ENCODE data around the gene GPRIN1.

GPRIN1 gene

GRCh38 chr5:176642675-176643490, 32.9 kb upstream of the GPRIN1 start:
- Histone ChIP-seq H3K36me3 (ENCODE audit: control insufficient read depth in 4 of 4, insufficient read depth in 4 of 4, low read length in 3 of 4) (no peaks in the 10 kb centered on the region), H3K27ac (ENCODE audit: insufficient read depth in 1 of 2, low read depth in 1 of 2, low read length in 2 of 2, poor library complexity in 1 of 2, severe bottlenecking in 2 of 2) (no peak overlapping the region), H3K4me3 (ENCODE audit: control insufficient read depth in 1 of 7, extremely low read depth in 1 of 7, insufficient read depth in 4 of 7, low read depth in 2 of 7, low read length in 6 of 7) (no peak overlapping the region), H3K4me1 (ENCODE audit: control extremely low read depth in 1 of 4, control insufficient read depth in 4 of 4, insufficient read depth in 4 of 4, low read length in 3 of 4) (peaks cover 0 to 12% (median 9%) of the 10 kb centered on the region in 4 experiments), H3K27me3 (replicated peaks in 2 of 5; ENCODE audit: control insufficient read depth in 4 of 5, insufficient read depth in 5 of 5, low read length in 4 of 5) (peaks cover 0 to 3% (median 0%) of the 10 kb centered on the region in 5 experiments), H3K9me3 (ENCODE audit: control extremely low read depth in 1 of 5, control insufficient read depth in 4 of 5, insufficient read depth in 2 of 5, low read depth in 1 of 5, low read length in 4 of 5) (no peaks in the 10 kb centered on the region)
- DNase-seq = no peak
- ChIA-PET POLR2A (no interaction called here), CTCF (interaction anchor here (1.3 kb wide), 1 partner anchor 15 kb away, joined by 5 read pairs; no protein-coding TSS in a partner anchor)
- 87% methylated on average over 10 of the region's 15 CpGs for WGBS (ENCODE audit: insufficient coverage)

GRCh38 chr5:176640616-176641015, 30.7 kb upstream of the GPRIN1 start:
- POLR2A ChIA-PET = interaction anchor here (0.7 kb wide), 1 partner anchor 1572 kb away, joined by 3 read pairs; no protein-coding TSS in a partner anchor

GRCh38 chr5:176639981-176640380, 30.0 kb upstream of the GPRIN1 start:
- POLR2A ChIA-PET = no interaction called here

More at GRCh38 chr5:176640616-176641015, 30.7 kb upstream of the GPRIN1 start:
- peaks cover 0 to 7% (median 4%) of the 10 kb centered on the region in 5 experiments for H3K27me3 ChIP-seq (replicated peaks in 2 of 5; ENCODE audit: control insufficient read depth in 4 of 5, insufficient read depth in 5 of 5, low read length in 4 of 5)
- H3K9me3 ChIP-seq (ENCODE audit: control extremely low read depth in 1 of 5, control insufficient read depth in 4 of 5, insufficient read depth in 2 of 5, low read depth in 1 of 5, low read length in 4 of 5) = peaks cover 0 to under 1% (median 0%) of the 10 kb centered on the region in 5 experiments
- no peak overlapping the region for H3K4me3 ChIP-seq (ENCODE audit: control insufficient read depth in 1 of 7, extremely low read depth in 1 of 7, insufficient read depth in 4 of 7, low read depth in 2 of 7, low read length in 6 of 7)
- no peak for DNase-seq
- no peaks in the 10 kb centered on the region for H3K36me3 ChIP-seq (ENCODE audit: control insufficient read depth in 4 of 4, insufficient read depth in 4 of 4, low read length in 3 of 4)
- H3K4me1 ChIP-seq (ENCODE audit: control extremely low read depth in 1 of 4, control insufficient read depth in 4 of 4, insufficient read depth in 4 of 4, low read length in 3 of 4) = no peaks in the 10 kb centered on the region
- no peak overlapping the region for H3K27ac ChIP-seq (ENCODE audit: insufficient read depth in 1 of 2, low read depth in 1 of 2, low read length in 2 of 2, poor library complexity in 1 of 2, severe bottlenecking in 2 of 2)
- WGBS (ENCODE audit: insufficient coverage) = 100% methylated on average over 3 of the region's 4 CpGs
- CTCF ChIA-PET = interaction anchor here (0.9 to 1.8 kb wide), 3 partner anchors 10 to 17 kb away, joined by 3 to 8 read pairs (median 4); partner anchors contain the start of genes EIF4E1B and SNCB

GRCh38 chr5:176639208-176639607, 29.3 kb upstream of the GPRIN1 start:
- Histone ChIP-seq H3K27me3 (replicated peaks in 2 of 5; ENCODE audit: control insufficient read depth in 4 of 5, insufficient read depth in 5 of 5, low read length in 4 of 5) (peaks cover 0 to 16% (median 10%) of the 10 kb centered on the region in 5 experiments), H3K27ac (ENCODE audit: insufficient read depth in 1 of 2, low read depth in 1 of 2, low read length in 2 of 2, poor library complexity in 1 of 2, severe bottlenecking in 2 of 2) (no peak overlapping the region), H3K4me1 (ENCODE audit: control extremely low read depth in 1 of 4, control insufficient read depth in 4 of 4, insufficient read depth in 4 of 4, low read length in 3 of 4) (no peaks in the 10 kb centered on the region), H3K4me3 (ENCODE audit: control insufficient read depth in 1 of 7, extremely low read depth in 1 of 7, insufficient read depth in 4 of 7, low read depth in 2 of 7, low read length in 6 of 7) (no peak overlapping the region), H3K9me3 (ENCODE audit: control extremely low read depth in 1 of 5, control insufficient read depth in 4 of 5, insufficient read depth in 2 of 5, low read depth in 1 of 5, low read length in 4 of 5) (peaks cover 0 to 4% (median 0%) of the 10 kb centered on the region in 5 experiments), H3K36me3 (ENCODE audit: control insufficient read depth in 4 of 4, insufficient read depth in 4 of 4, low read length in 3 of 4) (no peaks in the 10 kb centered on the region)
- WGBS (ENCODE audit: insufficient coverage) = 68% methylated on average over 2 of the region's 4 CpGs
- ChIA-PET POLR2A (no interaction called here), CTCF (interaction anchor here (0.9 to 1.7 kb wide), 3 partner anchors 8 to 22 kb away, joined by 3 to 4 read pairs (median 3); partner anchors contain the start of gene EIF4E1B)
- DNase-seq = no peak

More at GRCh38 chr5:176639981-176640380, 30.0 kb upstream of the GPRIN1 start:
- H3K36me3 ChIP-seq (ENCODE audit: control insufficient read depth in 4 of 4, insufficient read depth in 4 of 4, low read length in 3 of 4) = no peaks in the 10 kb centered on the region
- DNase-seq = no peak
- 96% methylated on average over 3 of the region's 4 CpGs for WGBS (ENCODE audit: insufficient coverage)
- H3K4me1 ChIP-seq (ENCODE audit: control extremely low read depth in 1 of 4, control insufficient read depth in 4 of 4, insufficient read depth in 4 of 4, low read length in 3 of 4) = no peaks in the 10 kb centered on the region
- CTCF ChIA-PET = interaction anchor here (0.9 to 1.8 kb wide), 3 partner anchors 9 to 22 kb away, joined by 3 to 8 read pairs (median 4); partner anchors contain the start of gene EIF4E1B
- H3K27ac ChIP-seq (ENCODE audit: insufficient read depth in 1 of 2, low read depth in 1 of 2, low read length in 2 of 2, poor library complexity in 1 of 2, severe bottlenecking in 2 of 2) = no peak overlapping the region
- H3K27me3 ChIP-seq (replicated peaks in 2 of 5; ENCODE audit: control insufficient read depth in 4 of 5, insufficient read depth in 5 of 5, low read length in 4 of 5) = peaks cover 0 to 12% (median 10%) of the 10 kb centered on the region in 5 experiments
- no peak overlapping the region for H3K4me3 ChIP-seq (ENCODE audit: control insufficient read depth in 1 of 7, extremely low read depth in 1 of 7, insufficient read depth in 4 of 7, low read depth in 2 of 7, low read length in 6 of 7)
- H3K9me3 ChIP-seq (ENCODE audit: control extremely low read depth in 1 of 5, control insufficient read depth in 4 of 5, insufficient read depth in 2 of 5, low read depth in 1 of 5, low read length in 4 of 5) = peaks cover 0 to 4% (median 0%) of the 10 kb centered on the region in 5 experiments

GRCh38 chr5:176638437-176638836, 28.5 kb upstream of the GPRIN1 start:
- WGBS (ENCODE audit: insufficient coverage) = 100% methylated on average over 3 of the region's 3 CpGs
- ChIA-PET POLR2A (no interaction called here), CTCF (interaction anchor here (1.0 to 1.1 kb wide), 2 partner anchors 22 to 65 kb away, joined by 3 read pairs; no protein-coding TSS in a partner anchor)
- no peak overlapping the region for H3K4me3 ChIP-seq (ENCODE audit: control insufficient read depth in 1 of 7, extremely low read depth in 1 of 7, insufficient read depth in 4 of 7, low read depth in 2 of 7, low read length in 6 of 7)
- H3K36me3 ChIP-seq (ENCODE audit: control insufficient read depth in 4 of 4, insufficient read depth in 4 of 4, low read length in 3 of 4) = no peaks in the 10 kb centered on the region
- no peak for DNase-seq
- no peak overlapping the region for H3K27ac ChIP-seq (ENCODE audit: insufficient read depth in 1 of 2, low read depth in 1 of 2, low read length in 2 of 2, poor library complexity in 1 of 2, severe bottlenecking in 2 of 2)
- peaks cover 0 to 4% (median 0%) of the 10 kb centered on the region in 5 experiments for H3K9me3 ChIP-seq (ENCODE audit: control extremely low read depth in 1 of 5, control insufficient read depth in 4 of 5, insufficient read depth in 2 of 5, low read depth in 1 of 5, low read length in 4 of 5)
- no peaks in the 10 kb centered on the region for H3K4me1 ChIP-seq (ENCODE audit: control extremely low read depth in 1 of 4, control insufficient read depth in 4 of 4, insufficient read depth in 4 of 4, low read length in 3 of 4)
- peaks cover 0 to 24% (median 14%) of the 10 kb centered on the region in 5 experiments for H3K27me3 ChIP-seq (replicated peaks in 2 of 5; ENCODE audit: control insufficient read depth in 4 of 5, insufficient read depth in 5 of 5, low read length in 4 of 5)

GRCh38 chr5:176637556-176637955, 27.6 kb upstream of the GPRIN1 start:
- H3K36me3 ChIP-seq (ENCODE audit: control insufficient read depth in 4 of 4, insufficient read depth in 4 of 4, low read length in 3 of 4) = no peaks in the 10 kb centered on the region
- ChIA-PET POLR2A (no interaction called here), CTCF (interaction anchor here (1.0 to 1.1 kb wide), 2 partner anchors 23 to 64 kb away, joined by 3 read pairs; no protein-coding TSS in a partner anchor)
- H3K4me3 ChIP-seq (ENCODE audit: control insufficient read depth in 1 of 7, extremely low read depth in 1 of 7, insufficient read depth in 4 of 7, low read depth in 2 of 7, low read length in 6 of 7) = no peak overlapping the region
- peaks cover under 1 to 33% (median 16%) of the 10 kb centered on the region in 5 experiments for H3K27me3 ChIP-seq (replicated peaks in 2 of 5; ENCODE audit: control insufficient read depth in 4 of 5, insufficient read depth in 5 of 5, low read length in 4 of 5)
- DNase-seq = no peak
- no peak overlapping the region for H3K27ac ChIP-seq (ENCODE audit: insufficient read depth in 1 of 2, low read depth in 1 of 2, low read length in 2 of 2, poor library complexity in 1 of 2, severe bottlenecking in 2 of 2)
- no peaks in the 10 kb centered on the region for H3K4me1 ChIP-seq (ENCODE audit: control extremely low read depth in 1 of 4, control insufficient read depth in 4 of 4, insufficient read depth in 4 of 4, low read length in 3 of 4)
- peaks cover 0 to 4% (median 0%) of the 10 kb centered on the region in 5 experiments for H3K9me3 ChIP-seq (ENCODE audit: control extremely low read depth in 1 of 5, control insufficient read depth in 4 of 5, insufficient read depth in 2 of 5, low read depth in 1 of 5, low read length in 4 of 5)
- WGBS (ENCODE audit: insufficient coverage) = 81% methylated on average over 4 of the region's 4 CpGs
